ENCODE data around the gene CFAP46. TPM values are rescaled to one million over a fixed set of nuclear protein-coding genes. Genes with fewer than 3 reads are reported as not detected.
A peak's percentile ranks its signal among the peaks of the same experiment; 100 is the strongest.

CFAP46 gene
- total RNA-seq, 4 donors from 2014 or later = 0.32 to 0.54 TPM; not detected in 2

- peak in 1 of 2 donors; percentile 80 for DNase-seq (ENCODE audit: low spot score in 2 of 2)
- no peak for TF ChIP-seq POLR2A (IDR thresholded peaks at IDR 0.05)
- no peak for TF ChIP-seq CTCF (IDR thresholded peaks at IDR 0.05)
- WGBS, 2 donors = 24 to 25% methylated on average over 12 of the region's 12 CpGs
- intact Hi-C loops (cut with DNase I; ENCODE audit: low total_unique reads) = no loop called here
- H3K4me3 ChIP-seq (ENCODE audit: low read depth, poor library complexity, severe bottlenecking) = no peak overlapping the region
Observed at GRCh38 chr10:132848291-132848701, 94.1 kb downstream of the CFAP46 start.

DNA sequence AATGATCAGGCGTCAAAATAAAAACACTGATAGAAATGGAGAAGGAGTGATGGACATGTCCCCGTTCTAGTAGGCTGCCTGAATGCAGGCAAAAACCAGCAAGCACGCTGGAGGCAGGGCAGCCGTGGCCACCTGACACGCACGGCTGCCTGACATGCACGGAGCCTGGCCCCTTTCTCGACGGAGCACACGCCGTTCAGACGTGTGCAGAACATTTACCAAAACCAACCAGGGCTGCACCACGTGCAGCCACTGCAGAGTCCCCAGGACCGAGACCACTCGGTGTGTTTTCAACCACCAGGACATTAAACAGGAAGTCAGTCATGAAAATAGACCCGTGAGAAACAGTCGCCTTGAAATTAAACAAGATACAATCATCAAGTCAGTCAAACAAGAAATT is 94.5 kb downstream of the CFAP46 start:
- no peak overlapping the region for H3K4me3 ChIP-seq (ENCODE audit: low read depth, poor library complexity, severe bottlenecking)
- no peak for DNase-seq (ENCODE audit: low spot score in 2 of 2)
- no peak for TF ChIP-seq POLR2A (IDR thresholded peaks at IDR 0.05)
- no peak for TF ChIP-seq CTCF (IDR thresholded peaks at IDR 0.05)
- WGBS, 2 donors = 38 to 39% methylated on average over 17 of the region's 17 CpGs
- intact Hi-C loops (cut with DNase I; ENCODE audit: low total_unique reads) = no loop called here

DNA sequence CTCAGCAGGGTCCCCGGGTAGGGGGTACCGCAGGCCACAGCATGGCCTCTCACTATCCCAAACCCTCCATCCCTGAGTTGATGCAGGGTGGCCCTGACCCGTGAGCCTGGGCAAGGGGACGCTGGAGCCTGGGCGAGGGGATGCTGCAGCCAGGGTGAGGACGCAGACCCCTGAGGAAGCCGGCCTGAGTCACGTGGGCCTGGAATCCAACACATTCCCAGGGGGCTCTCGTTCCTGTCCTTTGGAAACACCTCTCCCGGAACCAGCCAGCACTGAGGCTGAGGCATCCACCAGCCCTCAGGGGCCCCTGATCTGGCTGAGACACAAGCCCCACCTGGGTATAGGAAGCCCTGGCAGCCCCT is 95.0 kb downstream of the CFAP46 start:
- intact Hi-C loops (cut with DNase I; ENCODE audit: low total_unique reads) = no loop called here
- peak in 1 of 2 donors; percentile 76 for DNase-seq (ENCODE audit: low spot score in 2 of 2)
- WGBS, 2 donors = 62 to 71% methylated on average over 3 to 10 of the region's 10 CpGs
- TF ChIP-seq CTCF (IDR thresholded peaks at IDR 0.05) (no peak), POLR2A (IDR thresholded peaks at IDR 0.05) (no peak)
- no peak overlapping the region for H3K4me3 ChIP-seq (ENCODE audit: low read depth, poor library complexity, severe bottlenecking)

- DNase-seq (ENCODE audit: low spot score in 2 of 2) = peak in 1 of 2 donors; percentile 77
- WGBS, 2 donors = 85 to 95% methylated on average over 10 to 18 of the region's 27 CpGs
- TF ChIP-seq CTCF (IDR thresholded peaks at IDR 0.05) = no peak
- intact Hi-C loops (cut with DNase I; ENCODE audit: low total_unique reads) = no loop called here
- H3K4me3 ChIP-seq (ENCODE audit: low read depth, poor library complexity, severe bottlenecking) = no peak overlapping the region
Observed at GRCh38 chr10:132846631-132847415, 95.5 kb downstream of the CFAP46 start.

GRCh38 chr10:132845780-132846595 is 96.4 kb downstream of the CFAP46 start:
- peak; percentile 8 to 72 for DNase-seq (ENCODE audit: low spot score in 2 of 2)
- TF ChIP-seq CTCF (IDR thresholded peaks at IDR 0.05) = no peak
- no peak for TF ChIP-seq POLR2A (IDR thresholded peaks at IDR 0.05)
- 80 to 81% methylated on average over 9 to 31 of the region's 33 CpGs for WGBS, 2 donors
- intact Hi-C loops (cut with DNase I; ENCODE audit: low total_unique reads) = no loop called here
- H3K4me3 ChIP-seq (ENCODE audit: low read depth, poor library complexity, severe bottlenecking) = no peak overlapping the region

All from lower leg skin (tissue), 4 donors.